ENCODE results near the gene GSKIP.
"Not testable (repeated sequence)": the region's sequence is repeated elsewhere in the genome, so short reads cannot be mapped to it uniquely, and the experiment has no call there.

GSKIP gene, protein sequence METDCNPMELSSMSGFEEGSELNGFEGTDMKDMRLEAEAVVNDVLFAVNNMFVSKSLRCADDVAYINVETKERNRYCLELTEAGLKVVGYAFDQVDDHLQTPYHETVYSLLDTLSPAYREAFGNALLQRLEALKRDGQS

DNA sequence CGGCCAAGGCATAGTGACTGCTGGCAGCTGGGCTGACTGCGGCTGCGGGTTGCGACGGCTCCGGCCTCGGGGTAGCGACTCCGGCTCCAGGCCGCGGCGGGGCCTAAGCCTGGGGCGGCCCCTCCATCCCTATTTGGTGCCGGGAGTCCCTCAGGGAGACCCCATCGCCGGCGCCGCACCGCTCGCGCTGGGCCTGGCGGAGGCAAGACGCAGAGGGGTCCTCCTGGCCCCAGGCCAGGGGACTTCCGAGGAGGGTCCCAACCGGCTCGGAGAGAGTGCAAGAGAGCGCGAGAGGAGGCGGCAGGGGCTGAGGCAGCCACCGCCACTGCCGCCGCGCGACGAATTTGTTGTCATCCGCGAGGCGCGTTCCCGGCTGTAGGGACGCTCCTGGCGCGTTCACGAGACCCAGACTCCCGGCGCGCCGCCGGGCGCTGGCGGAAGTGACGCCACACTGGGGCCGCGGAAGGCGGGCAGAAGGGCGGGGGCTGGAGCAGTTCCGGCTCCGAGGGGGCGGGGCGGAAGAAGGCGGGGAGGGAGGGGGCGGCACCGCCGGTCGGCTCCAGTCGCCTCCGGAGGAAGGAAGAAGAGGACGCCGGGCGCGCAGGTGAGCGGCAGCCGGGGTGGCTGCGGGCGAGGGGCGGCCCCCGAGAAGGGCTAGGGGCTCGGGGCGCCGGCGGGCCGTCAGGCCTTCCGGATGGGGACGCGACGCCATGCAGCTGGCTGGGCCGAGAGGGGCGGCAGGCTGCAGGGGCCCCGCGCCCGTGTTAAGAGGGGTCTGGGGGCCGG is at the start of gene GSKIP, which contains the start of gene ATG2B:
TSS of gene GSKIP (plus strand) at position 562 of the 786 bp plus-strand sequence. CDS start 18,722 bp downstream, outside the sequence.
TSS of gene ATG2B (minus strand) at position 377 of the 786 bp plus-strand sequence. CDS start at position 12, 365 bp downstream.
- H3K36me3 ChIP-seq (ENCODE audit: control insufficient read depth, insufficient read depth, low read length): no peaks in the 10 kb centered on the region
- H3K4me1 ChIP-seq (ENCODE audit: control insufficient read depth, insufficient read depth, low read length): peaks cover 20% of the 10 kb centered on the region
- H3K9me3 ChIP-seq (ENCODE audit: control insufficient read depth, low read length): no peaks in the 10 kb centered on the region
- H3K4me3 ChIP-seq (ENCODE audit: low read length): peak within 1 kb of the TSS; percentile 78
- H3K9ac ChIP-seq (ENCODE audit: low read length): peak within 1 kb of the TSS; percentile 91
- H3K27me3 ChIP-seq (ENCODE audit: control insufficient read depth, insufficient read depth, low read length): no peaks in the 10 kb centered on the region

DNA sequence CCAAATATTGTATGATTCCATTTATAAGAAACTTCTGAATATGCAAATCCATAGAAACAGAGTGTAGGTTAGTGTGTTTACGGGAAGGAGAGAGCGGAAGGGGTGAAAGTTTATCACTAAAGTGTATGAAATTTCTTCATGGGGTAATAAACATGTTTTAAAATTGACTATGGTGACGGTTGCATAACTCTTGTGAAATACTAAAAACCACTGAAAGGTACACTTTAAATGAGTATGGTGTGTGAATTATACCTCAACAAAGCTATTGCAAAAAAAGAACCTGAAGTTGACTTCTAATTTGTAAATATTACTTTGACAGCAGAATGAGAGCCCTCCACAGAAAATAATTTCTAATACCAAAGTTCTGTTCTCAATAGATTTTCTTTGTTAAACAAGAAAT is 47.2 kb upstream of the GSKIP start:
- H3K36me3 ChIP-seq (ENCODE audit: control insufficient read depth, insufficient read depth, low read length): no peaks in the 10 kb centered on the region

DNA sequence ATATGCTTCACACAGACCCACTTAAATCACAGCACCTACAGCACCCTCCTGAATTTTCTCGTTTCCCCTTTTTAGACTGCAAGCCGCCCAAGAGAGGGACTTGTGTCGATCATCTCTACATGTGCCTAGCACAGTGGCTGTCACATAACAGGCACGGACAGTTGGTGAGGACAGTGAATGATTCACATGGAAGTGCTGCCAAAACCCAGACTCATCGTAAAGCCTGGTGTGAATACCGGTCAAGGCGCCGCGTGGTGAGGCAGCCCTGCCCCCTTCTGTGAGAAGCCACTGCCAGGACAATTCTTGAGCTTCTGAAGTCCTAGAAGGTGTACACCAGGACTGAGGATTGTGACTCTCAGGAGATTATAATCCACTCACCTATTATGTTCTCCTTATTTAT is 44.5 kb upstream of the GSKIP start:
- Histone ChIP-seq H3K9ac (ENCODE audit: low read length) (no peak overlapping the region), H3K4me1 (ENCODE audit: control insufficient read depth, insufficient read depth, low read length) (no peaks in the 10 kb centered on the region), H3K4me3 (ENCODE audit: low read length) (no peak overlapping the region), H3K27me3 (ENCODE audit: control insufficient read depth, insufficient read depth, low read length) (no peaks in the 10 kb centered on the region), H3K36me3 (ENCODE audit: control insufficient read depth, insufficient read depth, low read length) (no peaks in the 10 kb centered on the region), H3K9me3 (ENCODE audit: control insufficient read depth, low read length) (no peaks in the 10 kb centered on the region)

More for the DNA sequence above, 47.2 kb upstream of the GSKIP start:
- H3K9me3 ChIP-seq (ENCODE audit: control insufficient read depth, low read length): no peaks in the 10 kb centered on the region
- H3K27me3 ChIP-seq (ENCODE audit: control insufficient read depth, insufficient read depth, low read length): no peaks in the 10 kb centered on the region
- no peak overlapping the region for H3K4me3 ChIP-seq (ENCODE audit: low read length)
- H3K4me1 ChIP-seq (ENCODE audit: control insufficient read depth, insufficient read depth, low read length): no peaks in the 10 kb centered on the region
- no peak overlapping the region for H3K9ac ChIP-seq (ENCODE audit: low read length)

DNA sequence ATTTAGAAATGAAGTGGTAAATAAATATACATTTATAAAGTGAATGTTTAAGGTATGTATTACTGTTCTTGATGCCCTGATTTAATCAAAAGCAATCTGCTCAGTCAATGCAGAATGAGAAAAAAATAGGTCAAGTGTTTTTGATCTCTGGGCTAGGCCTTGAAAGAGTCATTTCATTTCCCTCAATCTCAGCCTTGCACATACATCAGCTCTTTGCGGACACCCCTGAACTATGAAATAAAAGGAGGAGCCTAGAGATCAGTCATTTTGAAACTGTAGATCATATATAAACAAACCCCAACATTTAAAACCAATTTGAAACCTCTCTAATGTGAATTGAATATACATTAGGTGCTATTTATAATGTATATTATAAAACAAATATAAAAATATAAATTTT is 42.7 kb upstream of the GSKIP start:
- H3K36me3 ChIP-seq (ENCODE audit: control insufficient read depth, insufficient read depth, low read length): no peaks in the 10 kb centered on the region
- no peaks in the 10 kb centered on the region for H3K27me3 ChIP-seq (ENCODE audit: control insufficient read depth, insufficient read depth, low read length)

DNA sequence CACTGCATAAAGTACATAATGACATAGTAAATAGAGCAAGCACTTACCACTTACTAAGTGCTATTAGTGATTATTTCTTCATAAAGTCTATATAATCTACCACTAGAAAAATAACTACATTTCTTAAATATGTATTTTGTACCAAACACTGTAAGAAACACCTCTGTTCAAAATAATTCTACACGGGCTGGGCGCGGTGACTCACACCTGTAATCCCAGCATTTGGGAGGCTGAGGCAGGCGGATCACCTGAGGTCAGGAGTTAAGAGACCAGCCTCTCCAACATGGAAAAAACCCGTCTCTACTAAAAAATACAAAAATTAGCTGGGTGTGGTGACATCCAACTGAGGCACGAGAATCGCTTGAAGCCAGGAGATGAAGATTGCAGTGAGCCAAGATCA is 39.1 kb upstream of the GSKIP start:
- Histone ChIP-seq H3K36me3 (ENCODE audit: control insufficient read depth, insufficient read depth, low read length) (no peaks in the 10 kb centered on the region), H3K9me3 (ENCODE audit: control insufficient read depth, low read length) (no peaks in the 10 kb centered on the region), H3K4me1 (ENCODE audit: control insufficient read depth, insufficient read depth, low read length) (no peaks in the 10 kb centered on the region)

More for the DNA sequence above, 42.7 kb upstream of the GSKIP start:
- no peaks in the 10 kb centered on the region for H3K9me3 ChIP-seq (ENCODE audit: control insufficient read depth, low read length)
- H3K4me3 ChIP-seq (ENCODE audit: low read length): no peak overlapping the region
- H3K4me1 ChIP-seq (ENCODE audit: control insufficient read depth, insufficient read depth, low read length): no peaks in the 10 kb centered on the region
- H3K9ac ChIP-seq (ENCODE audit: low read length): no peak overlapping the region

DNA sequence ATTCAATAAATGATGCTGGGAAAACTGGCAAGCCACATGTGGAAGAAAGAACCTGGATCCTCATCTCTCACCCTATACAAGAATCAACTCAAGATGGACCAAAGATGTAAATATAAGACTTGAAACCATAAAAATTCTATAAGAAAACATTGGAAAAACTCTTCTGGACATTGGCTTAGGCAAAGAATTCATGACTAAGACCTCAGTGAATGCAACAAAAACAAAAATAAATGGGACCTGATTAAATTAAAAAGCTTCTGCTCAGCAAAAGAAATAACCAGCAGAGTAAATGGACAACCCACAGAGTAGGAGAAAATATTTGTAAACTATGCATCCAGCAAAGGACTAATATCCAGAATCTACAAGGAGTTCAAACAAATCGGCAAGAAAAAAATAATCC is 24.8 kb upstream of the GSKIP start:
- Histone ChIP-seq H3K36me3 (ENCODE audit: control insufficient read depth, insufficient read depth, low read length) (no peaks in the 10 kb centered on the region), H3K9ac (ENCODE audit: low read length) (no peak overlapping the region), H3K9me3 (ENCODE audit: control insufficient read depth, low read length) (no peaks in the 10 kb centered on the region), H3K4me1 (ENCODE audit: control insufficient read depth, insufficient read depth, low read length) (no peaks in the 10 kb centered on the region), H3K27me3 (ENCODE audit: control insufficient read depth, insufficient read depth, low read length) (no peaks in the 10 kb centered on the region), H3K4me3 (ENCODE audit: low read length) (no peak overlapping the region)

More for the DNA sequence above, 39.1 kb upstream of the GSKIP start:
- H3K27me3 ChIP-seq (ENCODE audit: control insufficient read depth, insufficient read depth, low read length): no peaks in the 10 kb centered on the region
- no peak overlapping the region for H3K9ac ChIP-seq (ENCODE audit: low read length)
- H3K4me3 ChIP-seq (ENCODE audit: low read length): no peak overlapping the region

DNA sequence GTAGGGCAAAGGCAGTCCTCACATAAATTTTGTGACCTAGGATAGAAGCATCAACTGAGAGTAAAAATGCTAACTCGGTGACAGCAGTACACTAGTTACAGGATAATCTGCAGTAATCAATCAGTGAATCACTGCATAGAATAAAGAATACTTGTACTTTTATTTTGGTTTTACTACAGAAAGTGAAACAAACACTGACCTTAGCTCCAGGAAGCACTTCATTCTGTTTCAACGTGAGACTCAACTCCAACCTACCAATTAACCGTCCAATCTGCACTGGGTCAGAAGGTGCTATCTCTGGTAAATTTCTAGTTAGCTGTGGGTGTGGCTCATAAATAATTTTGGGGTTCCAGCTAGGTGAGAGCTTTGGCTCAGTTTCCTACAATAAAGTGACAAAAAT is 22.0 kb upstream of the GSKIP start:
- no peaks in the 10 kb centered on the region for H3K36me3 ChIP-seq (ENCODE audit: control insufficient read depth, insufficient read depth, low read length)

DNA sequence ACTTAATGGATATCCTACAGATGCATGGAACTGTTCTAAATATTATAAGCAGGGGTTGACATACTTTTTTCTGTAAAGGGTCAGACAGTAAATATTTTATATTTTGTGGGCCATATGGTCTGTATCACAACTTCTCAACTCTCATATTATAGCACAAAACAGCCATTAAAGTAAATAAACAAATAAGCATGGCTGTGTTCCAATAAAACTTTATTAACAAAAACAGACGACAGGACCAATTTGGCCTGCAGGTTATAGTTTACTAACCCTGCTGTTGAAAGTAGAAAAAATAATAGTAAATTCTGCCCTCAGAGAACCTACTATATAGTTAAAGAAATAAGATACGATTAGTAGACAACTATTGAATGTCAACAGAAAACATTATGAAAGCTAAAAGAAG is 17.7 kb upstream of the GSKIP start:
- Histone ChIP-seq H3K4me1 (ENCODE audit: control insufficient read depth, insufficient read depth, low read length) (peaks cover 5% of the 10 kb centered on the region), H3K4me3 (ENCODE audit: low read length) (no peak overlapping the region), H3K27me3 (ENCODE audit: control insufficient read depth, insufficient read depth, low read length) (no peaks in the 10 kb centered on the region), H3K9me3 (ENCODE audit: control insufficient read depth, low read length) (no peaks in the 10 kb centered on the region), H3K36me3 (ENCODE audit: control insufficient read depth, insufficient read depth, low read length) (no peaks in the 10 kb centered on the region), H3K9ac (ENCODE audit: low read length) (no peak overlapping the region)

More for the DNA sequence above, 22.0 kb upstream of the GSKIP start:
- no peaks in the 10 kb centered on the region for H3K9me3 ChIP-seq (ENCODE audit: control insufficient read depth, low read length)
- H3K4me3 ChIP-seq (ENCODE audit: low read length): no peak overlapping the region
- no peaks in the 10 kb centered on the region for H3K27me3 ChIP-seq (ENCODE audit: control insufficient read depth, insufficient read depth, low read length)
- H3K4me1 ChIP-seq (ENCODE audit: control insufficient read depth, insufficient read depth, low read length): no peaks in the 10 kb centered on the region
- no peak overlapping the region for H3K9ac ChIP-seq (ENCODE audit: low read length)

DNA sequence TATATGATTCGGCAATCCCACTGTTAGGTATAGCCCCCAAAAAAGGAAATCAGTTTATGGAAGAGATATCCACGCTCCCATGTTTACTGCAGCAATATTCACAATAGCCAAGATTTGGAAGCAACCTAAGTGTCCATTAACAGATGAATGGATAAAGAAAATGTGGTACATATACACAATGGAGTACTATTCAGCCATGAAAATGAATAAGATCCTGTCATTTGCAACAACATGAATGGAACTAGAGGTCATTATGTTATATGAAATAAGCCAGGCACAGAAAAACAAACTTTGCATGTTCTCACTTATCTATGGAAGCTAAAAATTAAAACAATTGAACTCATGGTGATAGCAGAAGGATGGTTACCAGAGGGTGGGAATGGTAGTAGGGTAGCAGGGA is 15.4 kb upstream of the GSKIP start:
- not testable (repeated sequence) for H3K27me3 ChIP-seq (ENCODE audit: control insufficient read depth, insufficient read depth, low read length); H3K9ac ChIP-seq (ENCODE audit: low read length); H3K4me1 ChIP-seq (ENCODE audit: control insufficient read depth, insufficient read depth, low read length); H3K4me3 ChIP-seq (ENCODE audit: low read length); H3K9me3 ChIP-seq (ENCODE audit: control insufficient read depth, low read length); H3K36me3 ChIP-seq (ENCODE audit: control insufficient read depth, insufficient read depth, low read length)

DNA sequence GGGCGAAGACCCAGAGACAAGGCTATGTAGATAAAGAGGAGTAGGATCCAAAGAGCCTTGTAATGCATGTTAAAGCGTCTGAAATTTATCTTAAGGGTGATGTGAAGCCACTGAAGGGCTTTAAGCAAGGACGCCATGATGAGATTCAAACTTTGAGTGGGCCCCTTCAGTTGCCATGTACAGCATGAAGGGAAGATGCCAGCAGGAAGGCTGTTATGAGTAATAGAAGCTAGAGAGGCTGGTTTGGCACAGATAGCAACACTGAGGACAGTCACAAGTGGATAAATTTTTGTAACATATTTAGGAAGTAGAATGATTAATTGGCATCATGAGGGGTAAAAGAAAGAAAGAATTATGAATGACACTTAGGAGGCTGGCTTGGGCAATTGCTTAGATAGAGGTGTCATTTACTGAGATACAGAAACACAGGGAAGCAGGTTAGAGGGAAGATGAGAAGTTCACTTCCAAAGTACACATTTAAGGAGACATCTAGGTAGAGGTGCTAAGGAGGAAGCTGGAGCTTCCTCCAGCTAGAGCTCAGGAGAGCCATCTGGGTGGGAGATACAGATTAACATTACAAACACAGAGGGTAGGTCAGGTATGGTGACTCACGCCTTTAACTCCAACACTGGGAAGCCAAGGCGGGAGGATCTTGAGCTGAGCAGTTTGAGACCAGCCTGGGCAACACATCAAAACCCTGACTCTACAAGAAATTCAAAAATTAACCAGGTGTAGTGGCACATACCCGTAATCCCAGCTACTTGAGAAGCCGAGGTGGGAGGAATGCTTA is 13.8 kb upstream of the GSKIP start:
- no peaks in the 10 kb centered on the region for H3K27me3 ChIP-seq (ENCODE audit: control insufficient read depth, insufficient read depth, low read length)
- H3K36me3 ChIP-seq (ENCODE audit: control insufficient read depth, insufficient read depth, low read length): no peaks in the 10 kb centered on the region
- no peak overlapping the region for H3K4me3 ChIP-seq (ENCODE audit: low read length)
- no peak overlapping the region for H3K9ac ChIP-seq (ENCODE audit: low read length)
- peaks cover 5% of the 10 kb centered on the region for H3K4me1 ChIP-seq (ENCODE audit: control insufficient read depth, insufficient read depth, low read length)
- no peaks in the 10 kb centered on the region for H3K9me3 ChIP-seq (ENCODE audit: control insufficient read depth, low read length)

DNA sequence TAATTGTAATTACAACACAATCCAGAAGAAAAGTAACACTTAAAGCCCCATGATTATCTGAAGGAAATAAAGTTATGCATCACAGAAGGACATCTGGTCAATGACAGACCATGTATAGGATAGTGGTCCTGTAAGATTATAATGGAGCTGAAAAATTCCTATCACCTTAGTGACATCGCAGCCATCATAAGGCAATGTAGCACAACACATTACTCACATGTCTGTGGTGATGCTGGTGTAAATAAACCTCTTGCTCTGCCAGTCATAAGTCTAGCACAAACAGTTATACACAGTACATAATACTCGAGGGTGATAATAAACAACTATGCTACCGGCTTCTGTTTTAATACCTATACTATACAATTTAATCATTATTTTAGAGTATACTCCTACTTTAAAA is 11.3 kb upstream of the GSKIP start:
- Histone ChIP-seq H3K9me3 (ENCODE audit: control insufficient read depth, low read length) (no peaks in the 10 kb centered on the region), H3K27me3 (ENCODE audit: control insufficient read depth, insufficient read depth, low read length) (no peaks in the 10 kb centered on the region), H3K9ac (ENCODE audit: low read length) (no peak overlapping the region), H3K4me3 (ENCODE audit: low read length) (no peak overlapping the region), H3K36me3 (ENCODE audit: control insufficient read depth, insufficient read depth, low read length) (no peaks in the 10 kb centered on the region), H3K4me1 (ENCODE audit: control insufficient read depth, insufficient read depth, low read length) (peaks cover 5% of the 10 kb centered on the region)

DNA sequence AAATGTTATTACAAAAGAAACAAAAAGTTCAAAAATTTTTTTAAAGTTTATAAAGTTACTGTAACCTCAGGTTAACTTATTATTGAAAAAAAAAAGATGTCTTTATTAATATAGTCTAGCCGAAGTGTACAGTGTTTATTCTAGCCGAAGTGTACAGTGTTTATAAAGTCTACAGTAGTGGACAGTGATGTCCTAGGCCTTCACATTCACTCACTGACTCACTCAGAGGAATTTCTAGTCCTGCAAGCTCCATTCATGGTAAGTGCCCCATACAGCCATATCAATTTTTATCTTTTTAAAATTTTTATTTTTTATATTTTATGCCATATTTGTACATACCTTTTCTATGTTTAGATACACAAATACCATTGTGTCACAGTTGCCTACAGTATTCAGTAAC is 10.6 kb upstream of the GSKIP start:
- peaks cover 5% of the 10 kb centered on the region for H3K4me1 ChIP-seq (ENCODE audit: control insufficient read depth, insufficient read depth, low read length)
- H3K9ac ChIP-seq (ENCODE audit: low read length): no peak overlapping the region
- H3K36me3 ChIP-seq (ENCODE audit: control insufficient read depth, insufficient read depth, low read length): no peaks in the 10 kb centered on the region
- H3K9me3 ChIP-seq (ENCODE audit: control insufficient read depth, low read length): no peaks in the 10 kb centered on the region
- H3K27me3 ChIP-seq (ENCODE audit: control insufficient read depth, insufficient read depth, low read length): no peaks in the 10 kb centered on the region
- H3K4me3 ChIP-seq (ENCODE audit: low read length): no peak overlapping the region

All from mucosa of stomach (tissue), 1 donor.